Kidney (tissue), 14 donors: ENCODE measurements around the gene GRIN2A. TPM values are rescaled to one million over a fixed set of nuclear protein-coding genes. Genes with fewer than 3 reads are reported as not detected.

Source experiments
- DNase-seq, 5 donors: peaks; one replicate each; pipeline ENCODE4 v3.0.0-alpha.2; 2013 to 2020
- FAIRE-seq: peaks from 2 replicates; lab custom pipeline; 2012; peaks lifted over from hg19 to GRCh38; lab: Jason Lieb, UNC
- H3K27ac ChIP-seq, 2 donors: one replicate each; pipeline ENCODE4 v1.7.0; 2013; ENCODE audit warnings: low read depth in 2 of 2, low read length in 2 of 2, inconsistent platforms in 1 of 2
- H3K27me3 ChIP-seq: one replicate; pipeline ENCODE4 v1.7.1; 2013; ENCODE audit warnings: low read length, inconsistent platforms; ENCODE audit not compliant: control insufficient read depth, insufficient read depth
- H3K36me3 ChIP-seq, 3 donors: one replicate each; pipeline versions ENCODE4 v1.7.0 to v1.7.1; 2013; ENCODE audit warnings: low read length in 3 of 3, control low read depth in 1 of 3, inconsistent platforms in 1 of 3; ENCODE audit not compliant: insufficient read depth in 3 of 3, control insufficient read depth in 2 of 3
- H3K4me1 ChIP-seq, 3 donors: one replicate each; pipeline versions ENCODE4 v1.7.0 to v1.7.1; 2013; ENCODE audit warnings: low read length in 3 of 3, inconsistent platforms in 1 of 3, low read depth in 1 of 3; ENCODE audit not compliant: control insufficient read depth in 2 of 3, insufficient read depth in 2 of 3
- H3K4me3 ChIP-seq, 3 donors: one replicate each; pipeline versions ENCODE4 v1.7.0 to v1.8.1; 2013; ENCODE audit warnings: low read length in 3 of 3, control low read depth in 1 of 3, inconsistent platforms in 1 of 3
- H3K9ac ChIP-seq, 3 donors: one replicate each; pipeline versions ENCODE4 v1.7.0 to v1.7.1; 2013; ENCODE audit warnings: low read length in 3 of 3, control low read depth in 1 of 3, inconsistent platforms in 1 of 3
- H3K9me3 ChIP-seq, 3 donors: one replicate each; pipeline versions ENCODE4 v1.7.0 to v1.7.1; 2013; ENCODE audit warnings: low read length in 3 of 3, control low read depth in 1 of 3, inconsistent platforms in 1 of 3; ENCODE audit not compliant: control insufficient read depth in 2 of 3, insufficient read depth in 1 of 3
- CTCF ChIP-seq: IDR thresholded peaks from 3 replicates; pipeline ENCODE4 v1.5.1; 2012; ENCODE audit warnings: mild to moderate bottlenecking, moderate library complexity, borderline replicate concordance; ENCODE audit not compliant: insufficient read depth; ENCODE audit errors: extremely low read depth
- intact Hi-C: fragments of 100-400 bp; cut with DNase I; formaldehyde crosslinking; loops from one replicate; pipeline ENCODE4 v1.11.1; 2022
- polyA plus RNA-seq: library from polyadenylated mRNA; stranded (reverse); fragments of 350-450 nt; fragmentation: Illumina TruSeq; extraction: RNeasy Lipid Tissue Mini Kit (QIAGEN cat#74804); gene quantifications from one replicate; pipeline ENCODE4 v1.2.3, GENCODE V29; 2014; ENCODE audit warnings: low read depth, low replicate concordance; ENCODE audit not compliant: insufficient read depth
- total RNA-seq: library from RNA; stranded (reverse); fragmentation: NEBNext Ultra II Directional; extraction: Animal tissue kit (Norgen Biotek cat#: 25700); gene quantifications from one replicate; pipeline ENCODE4 v1.2.1, GENCODE V29; 2021
- donor health status: control.
- donor health status: control.
- donor health status: control.
- donor health status: control.
- donor health status: control.
- donor health status: DM: yes; HTN: yes; CAD: no.
- donor health status: Normal renal cell carcinoma (clear cell type).

GRIN2A gene
- total and polyA plus RNA-seq, 2 donors from 2014 or later, result 0.28 to 6.5 TPM

- H3K27me3 ChIP-seq, result no peaks in the 10 kb centered on the region
- no peak overlapping the region for H3K4me3 ChIP-seq
- no peaks in the 10 kb centered on the region for H3K36me3 ChIP-seq
- FAIRE-seq, result no peak
- TF ChIP-seq CTCF, result no peak
- intact Hi-C loops, result no loop called here
- H3K27ac ChIP-seq, result no peak overlapping the region
- H3K9ac ChIP-seq, result no peak overlapping the region
- H3K9me3 ChIP-seq, result no peaks in the 10 kb centered on the region
- peaks cover 0 to 3% (median 0%) of the 10 kb centered on the region in 3 donors for H3K4me1 ChIP-seq
- no peak for DNase-seq
Measured at GRCh38 chr16:9911989-9912388, 270.2 kb downstream of the GRIN2A start.

- Histone ChIP-seq H3K36me3 (no peaks in the 10 kb centered on the region), H3K27me3 (no peaks in the 10 kb centered on the region), H3K9ac (no peak overlapping the region), H3K4me3 (no peak overlapping the region), H3K9me3 (no peaks in the 10 kb centered on the region), H3K4me1 (peaks cover 0 to 3% (median 0%) of the 10 kb centered on the region in 3 donors), H3K27ac (no peak overlapping the region)
- DNase-seq (no peak), FAIRE-seq (no peak)
- TF ChIP-seq CTCF, result no peak
- intact Hi-C loops, result no loop called here
Measured at GRCh38 chr16:9911231-9911630, 271.0 kb downstream of the GRIN2A start.

- Histone ChIP-seq H3K9ac (no peak overlapping the region), H3K9me3 (no peaks in the 10 kb centered on the region), H3K36me3 (no peaks in the 10 kb centered on the region), H3K4me1 (peaks cover 0 to 3% (median 0%) of the 10 kb centered on the region in 3 donors), H3K4me3 (no peak overlapping the region), H3K27ac (no peak overlapping the region), H3K27me3 (no peaks in the 10 kb centered on the region)
- no peak for TF ChIP-seq CTCF
- no peak for FAIRE-seq
- intact Hi-C loops, result no loop called here
- DNase-seq, result no peak
Measured at GRCh38 chr16:9909072-9909825, 273.0 kb downstream of the GRIN2A start.
